GM10248 (cell line): ENCODE results near the gene DMXL1.

Experiments
- CTCF ChIA-PET: fragments of 300-600 bp; sonication (Branson Sonifier 250); formaldehyde crosslinking; extraction: SDS; loops from one replicate; lab custom pipeline; 2021; ENCODE audit warnings: antibody characterized with exemption; lab: Yijun Ruan, JAX
- POLR2A ChIA-PET: fragments of 350-650 bp; sonication (Branson Sonifier 250); formaldehyde crosslinking; extraction: SDS; loops from one replicate; lab custom pipeline; 2020; ENCODE audit warnings: antibody characterized with exemption; lab: Yijun Ruan, JAX
- DNase-seq: peaks from one replicate; pipeline ENCODE4 v3.0.0; 2012; ENCODE audit errors: extremely low spot score
- TF ChIP-seq, protein P1 (sequence below): IDR thresholded peaks from 2 replicates; pipeline ENCODE4 v1.5.1; 2012; ENCODE audit warnings: mild to moderate bottlenecking, low read depth; ENCODE audit errors: extremely low read depth, missing control alignments, control extremely low read depth

The DMXL1 gene

DNA sequence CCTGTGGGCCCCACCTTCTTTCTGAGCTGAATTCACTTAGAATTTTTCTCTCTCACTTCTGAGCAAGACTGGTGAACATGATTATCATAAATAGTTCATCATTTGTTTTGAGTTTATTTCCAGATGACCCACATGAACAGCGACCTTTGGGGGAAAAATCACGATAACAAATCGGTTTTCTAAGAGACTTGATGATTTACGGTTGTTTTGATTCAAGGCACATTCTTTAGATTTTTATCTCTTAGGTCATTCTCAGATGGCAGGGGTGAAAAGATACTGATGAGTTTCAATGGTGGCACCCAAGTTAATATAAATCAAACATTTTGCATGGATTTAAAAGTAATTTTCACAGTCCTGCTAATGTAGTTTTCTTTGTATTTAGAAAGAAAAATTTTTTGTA is 95.1 kb downstream of the DMXL1 start:
- DNase-seq, result no peak
- ChIA-PET CTCF (no interaction called here), POLR2A (no interaction called here)
- TF ChIP-seq, protein P1, sequence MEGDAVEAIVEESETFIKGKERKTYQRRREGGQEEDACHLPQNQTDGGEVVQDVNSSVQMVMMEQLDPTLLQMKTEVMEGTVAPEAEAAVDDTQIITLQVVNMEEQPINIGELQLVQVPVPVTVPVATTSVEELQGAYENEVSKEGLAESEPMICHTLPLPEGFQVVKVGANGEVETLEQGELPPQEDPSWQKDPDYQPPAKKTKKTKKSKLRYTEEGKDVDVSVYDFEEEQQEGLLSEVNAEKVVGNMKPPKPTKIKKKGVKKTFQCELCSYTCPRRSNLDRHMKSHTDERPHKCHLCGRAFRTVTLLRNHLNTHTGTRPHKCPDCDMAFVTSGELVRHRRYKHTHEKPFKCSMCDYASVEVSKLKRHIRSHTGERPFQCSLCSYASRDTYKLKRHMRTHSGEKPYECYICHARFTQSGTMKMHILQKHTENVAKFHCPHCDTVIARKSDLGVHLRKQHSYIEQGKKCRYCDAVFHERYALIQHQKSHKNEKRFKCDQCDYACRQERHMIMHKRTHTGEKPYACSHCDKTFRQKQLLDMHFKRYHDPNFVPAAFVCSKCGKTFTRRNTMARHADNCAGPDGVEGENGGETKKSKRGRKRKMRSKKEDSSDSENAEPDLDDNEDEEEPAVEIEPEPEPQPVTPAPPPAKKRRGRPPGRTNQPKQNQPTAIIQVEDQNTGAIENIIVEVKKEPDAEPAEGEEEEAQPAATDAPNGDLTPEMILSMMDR, result no peak

DNA sequence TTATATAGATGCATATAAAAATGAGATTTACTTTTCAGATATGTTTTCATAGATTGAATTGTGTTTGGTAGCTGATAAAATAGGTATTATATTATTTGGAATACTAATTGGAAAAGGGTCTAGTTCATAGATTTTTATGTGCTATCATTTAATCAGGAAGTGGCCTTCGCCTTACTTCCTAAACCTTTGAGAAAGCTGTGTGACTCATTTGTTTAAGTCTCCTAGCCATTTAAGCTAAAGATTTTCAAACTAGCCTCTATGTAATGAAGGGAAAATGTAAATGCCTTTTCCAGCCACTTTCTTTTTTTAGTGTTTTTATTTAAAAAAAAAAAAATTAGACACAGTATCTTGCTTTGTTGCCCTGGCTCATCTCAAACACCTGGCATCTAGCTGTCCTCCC is 97.5 kb downstream of the DMXL1 start:
- TF ChIP-seq, protein P1, result no peak
- no peak for DNase-seq
- CTCF ChIA-PET, result interaction anchor here (1.4 to 1.8 kb wide), 2 partner anchors 10 to 244 kb away, joined by 5 to 6 read pairs; no protein-coding TSS in a partner anchor
- POLR2A ChIA-PET, result no interaction called here

DNA sequence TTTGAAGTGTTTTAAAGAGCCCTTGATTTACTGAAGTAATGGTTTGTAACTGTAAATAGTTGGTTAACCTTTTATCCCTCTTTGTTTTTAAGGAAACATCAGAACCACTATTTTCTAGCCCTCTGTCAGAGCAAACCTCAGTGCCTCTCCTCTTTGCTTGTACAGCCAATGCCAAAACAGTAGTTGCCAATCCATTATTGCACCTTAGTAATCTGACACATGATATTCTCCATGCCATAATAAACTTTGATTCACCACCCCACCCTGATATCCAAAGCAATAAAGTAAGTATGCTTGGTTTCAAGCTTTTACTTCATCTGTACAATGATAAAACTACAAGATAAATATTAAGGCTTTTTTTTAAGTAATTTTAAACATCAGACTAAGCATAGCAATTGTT is 100.8 kb downstream of the DMXL1 start:
- CTCF ChIA-PET, result interaction anchor here (0.9 kb wide), 2 partner anchors 21 to 83 kb away, joined by 3 read pairs; no protein-coding TSS in a partner anchor
- no peak for DNase-seq
- POLR2A ChIA-PET, result no interaction called here
- TF ChIP-seq, protein P1, result no peak

DNA sequence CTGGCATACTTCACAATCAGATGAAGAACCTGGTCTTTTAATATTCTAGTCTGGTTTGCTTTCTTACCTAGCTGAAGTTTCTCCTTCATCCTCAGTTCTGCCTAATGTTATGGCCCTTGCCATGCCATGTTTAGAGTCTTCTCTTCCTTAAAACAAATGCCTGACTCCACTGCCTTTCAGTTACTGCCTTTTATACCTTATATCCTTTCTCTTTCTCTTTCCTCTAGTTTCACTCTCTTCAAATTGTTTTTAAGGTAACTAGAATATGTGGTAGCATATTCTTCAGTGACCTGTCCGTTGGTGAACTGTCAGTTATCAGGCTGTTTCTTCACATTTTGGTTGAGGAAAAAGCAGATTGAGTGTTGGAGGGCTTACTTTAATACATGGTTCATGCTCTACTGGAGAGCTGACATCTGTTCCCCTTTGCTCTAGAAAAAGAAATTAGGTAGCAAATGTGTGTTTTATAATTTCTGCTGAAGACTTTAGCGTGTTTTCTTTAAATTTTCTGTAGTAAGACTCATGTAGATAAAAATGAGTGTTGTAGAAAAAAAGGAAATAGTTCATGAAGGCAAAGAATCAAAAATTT is 103.8 kb downstream of the DMXL1 start:
- no peak for DNase-seq
- POLR2A ChIA-PET, result no interaction called here
- CTCF ChIA-PET, result interaction anchor here (0.9 to 1.3 kb wide), 3 partner anchors 10 to 20 kb away, joined by 3 read pairs; no protein-coding TSS in a partner anchor

DNA sequence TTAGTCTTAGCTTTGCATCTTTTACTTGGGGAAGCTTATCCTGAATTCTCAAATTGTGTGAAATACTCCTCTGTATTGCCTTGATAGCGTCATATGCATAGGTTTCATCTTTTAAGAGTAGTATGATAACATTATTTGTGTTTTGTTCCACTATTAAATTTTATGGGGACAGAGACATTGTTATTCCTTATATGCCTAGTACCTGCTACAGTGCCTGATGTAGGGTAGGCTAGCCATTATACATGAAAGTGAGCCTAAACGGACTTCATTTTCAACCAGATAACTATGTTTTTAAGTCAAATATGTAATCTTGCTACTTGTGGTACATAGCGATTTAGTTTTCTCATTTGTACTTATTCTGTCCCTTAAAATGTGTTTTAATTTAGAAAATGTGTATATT is 105.9 kb downstream of the DMXL1 start:
- TF ChIP-seq, protein P1, result no peak
- POLR2A ChIA-PET, result no interaction called here
- no peak for DNase-seq
- CTCF ChIA-PET, result interaction anchor here (0.6 kb wide), 1 partner anchor 16 kb away, joined by 3 read pairs; no protein-coding TSS in a partner anchor

More for the DNA sequence above, 103.8 kb downstream of the DMXL1 start:
- TF ChIP-seq, protein P1, result no peak

DNA sequence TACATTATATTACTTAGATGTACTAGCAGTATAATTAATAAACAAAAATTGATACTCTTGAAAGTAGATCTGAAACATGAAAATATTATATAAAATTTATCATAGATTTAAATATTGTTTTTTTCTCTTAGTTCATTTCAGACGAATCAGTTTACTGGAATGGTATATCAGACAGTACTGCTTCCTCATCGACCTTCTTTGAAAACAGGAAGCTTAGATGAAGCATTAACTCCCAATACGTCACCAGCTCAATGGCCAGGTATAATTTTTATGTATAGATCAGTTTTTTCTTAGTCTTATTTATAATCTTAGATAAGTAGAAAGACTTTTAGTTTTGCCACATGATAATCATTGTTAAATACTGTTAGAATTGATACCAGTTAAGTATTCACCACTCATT is 106.3 kb downstream of the DMXL1 start:
- TF ChIP-seq, protein P1, result no peak
- POLR2A ChIA-PET, result no interaction called here
- DNase-seq, result no peak
- CTCF ChIA-PET, result interaction anchor here (1.7 kb wide), 1 partner anchor 9 kb away, joined by 6 read pairs; no protein-coding TSS in a partner anchor
